ENCODE measurements around the gene MKNK1.

Gene MKNK1

GRCh38 chr1:46546210-46546609 is 57.9 kb downstream of the MKNK1 start:
- Histone ChIP-seq H3K27ac (ENCODE audit: extremely low read depth, low read depth, low read length) (no peak overlapping the region), H3K36me3 (ENCODE audit: control insufficient read depth in 2 of 2, insufficient read depth in 1 of 2, low read length in 2 of 2) (no peaks in the 10 kb centered on the region), H3K4me3 (ENCODE audit: low read depth, low read length) (no peak overlapping the region), H3K4me1 (ENCODE audit: control insufficient read depth, insufficient read depth, low read length) (no peaks in the 10 kb centered on the region), H3K9me3 (ENCODE audit: control insufficient read depth, insufficient read depth, low read depth, low read length) (no peaks in the 10 kb centered on the region)
- ChIA-PET CTCF (interaction anchor here (0.8 to 5.8 kb wide), 7 partner anchors 10 to 104 kb away, joined by 3 to 64 read pairs (median 6); a partner anchor contains a TSS), POLR2A (no interaction called here)
- TF ChIP-seq ZNF521 (tag by site-specific recombination; IDR thresholded peaks at IDR 0.05) = no peak
- TF ChIP-seq ZNF777 (tag by site-specific recombination; IDR thresholded peaks at IDR 0.05; ENCODE audit: borderline replicate concordance) = no peak
- no peak for TF ChIP-seq ZNF544 (tag by site-specific recombination; IDR thresholded peaks at IDR 0.05)
- no peak for TF ChIP-seq ZNF362 (tag by site-specific recombination; IDR thresholded peaks at IDR 0.05)

- H3K4me3 ChIP-seq (ENCODE audit: low read depth, low read length) = no peak overlapping the region
- no peak overlapping the region for H3K27ac ChIP-seq (ENCODE audit: extremely low read depth, low read depth, low read length)
- no peaks in the 10 kb centered on the region for H3K4me1 ChIP-seq (ENCODE audit: control insufficient read depth, insufficient read depth, low read length)
- H3K9me3 ChIP-seq (ENCODE audit: control insufficient read depth, insufficient read depth, low read depth, low read length) = no peaks in the 10 kb centered on the region
- TF ChIP-seq ZNF513 (tag by site-specific recombination; IDR thresholded peaks at IDR 0.05) (no peak), ZIC2 (tag by site-specific recombination; IDR thresholded peaks at IDR 0.05) (no peak), ZNF514 (tag by site-specific recombination; IDR thresholded peaks at IDR 0.05) (no peak), ZNF76 (tag by site-specific recombination; IDR thresholded peaks at IDR 0.05; ENCODE audit: borderline replicate concordance, low read depth) (no peak), ZFP69B (tag by site-specific recombination; IDR thresholded peaks at IDR 0.05) (no peak), ZNF362 (tag by site-specific recombination; IDR thresholded peaks at IDR 0.05) (no peak), GLI4 (tag by site-specific recombination; IDR thresholded peaks at IDR 0.05) (no peak), ZFP37 (tag by site-specific recombination; IDR thresholded peaks at IDR 0.05) (no peak), RBAK (tag by site-specific recombination; IDR thresholded peaks at IDR 0.05) (no peak), ZBTB20 (tag by site-specific recombination; IDR thresholded peaks at IDR 0.05) (no peak), PRDM1 (tag by site-specific recombination; IDR thresholded peaks at IDR 0.05) (no peak)
- POLR2A ChIA-PET = no interaction called here
- CTCF ChIA-PET = interaction anchor here (0.8 to 5.8 kb wide), 7 partner anchors 10 to 104 kb away, joined by 3 to 64 read pairs (median 4); a partner anchor contains a TSS
- no peaks in the 10 kb centered on the region for H3K36me3 ChIP-seq (ENCODE audit: control insufficient read depth in 2 of 2, insufficient read depth in 1 of 2, low read length in 2 of 2)
These were observed 58.3 kb downstream of the MKNK1 start for GRCh38 chr1:46545784-46546183.

GRCh38 chr1:46544561-46545240 is 59.4 kb downstream of the MKNK1 start:
- H3K4me3 ChIP-seq (ENCODE audit: low read depth, low read length) = no peak overlapping the region
- H3K27ac ChIP-seq (ENCODE audit: extremely low read depth, low read depth, low read length) = no peak overlapping the region
- H3K4me1 ChIP-seq (ENCODE audit: control insufficient read depth, insufficient read depth, low read length) = no peaks in the 10 kb centered on the region
- ChIA-PET CTCF (interaction anchor here (0.8 to 5.8 kb wide), 5 partner anchors 9 to 102 kb away, joined by 3 to 64 read pairs (median 4); a partner anchor contains a TSS), POLR2A (no interaction called here)
- no peak for TF ChIP-seq ZNF174 (tag by site-specific recombination; IDR thresholded peaks at IDR 0.05)
- 0 out of 2 replicates have a peak, but pooled peaks have one; percentile 12 for TF ChIP-seq EGR2 (tag by site-specific recombination; IDR thresholded peaks at IDR 0.05; ENCODE audit: low read depth)
- peak; percentile 22; the same call in 1 of the 2 replicates for TF ChIP-seq ZFHX2 (tag by site-specific recombination; conservative IDR thresholded peaks at IDR 0.05)
- no peaks in the 10 kb centered on the region for H3K9me3 ChIP-seq (ENCODE audit: control insufficient read depth, insufficient read depth, low read depth, low read length)
- no peaks in the 10 kb centered on the region for H3K36me3 ChIP-seq (ENCODE audit: control insufficient read depth in 2 of 2, insufficient read depth in 1 of 2, low read length in 2 of 2)

Measured in HEK293 (cell line).